NCI-H1417 (cell line): ENCODE measurements around the gene SIPA1L3.

Experiments
- DNase-seq, 3 experiments: peaks; one replicate each; lab custom pipeline; 2025; lab: John Stamatoyannopoulos, UW

SIPA1L3 gene

GRCh38 chr19:38101723-38102122 lies 194.7 kb downstream of the SIPA1L3 start:
- no peak for DNase-seq

DNA sequence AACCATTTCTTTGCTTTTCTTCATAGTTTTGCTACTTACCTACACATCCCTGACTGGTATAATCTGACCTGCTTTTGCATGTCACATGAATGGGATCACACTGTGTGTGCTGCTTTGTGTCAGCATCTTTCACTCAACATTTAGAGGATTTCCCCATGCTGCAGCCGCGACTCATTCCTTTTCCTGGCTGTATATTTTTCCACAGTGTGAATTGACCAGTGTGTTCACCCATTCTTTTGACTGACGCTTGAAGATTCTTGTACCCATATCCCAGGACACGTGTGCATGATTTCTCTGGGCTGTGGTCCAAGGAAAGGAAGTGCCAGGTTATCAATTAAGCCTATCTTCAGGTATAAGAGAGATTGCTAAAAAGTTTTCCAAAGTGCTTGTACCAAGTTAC lies 198.6 kb downstream of the SIPA1L3 start:
- no peak for DNase-seq

- no peak for DNase-seq
Observed at GRCh38 chr19:38107129-38107528, 200.1 kb downstream of the SIPA1L3 start.

DNA sequence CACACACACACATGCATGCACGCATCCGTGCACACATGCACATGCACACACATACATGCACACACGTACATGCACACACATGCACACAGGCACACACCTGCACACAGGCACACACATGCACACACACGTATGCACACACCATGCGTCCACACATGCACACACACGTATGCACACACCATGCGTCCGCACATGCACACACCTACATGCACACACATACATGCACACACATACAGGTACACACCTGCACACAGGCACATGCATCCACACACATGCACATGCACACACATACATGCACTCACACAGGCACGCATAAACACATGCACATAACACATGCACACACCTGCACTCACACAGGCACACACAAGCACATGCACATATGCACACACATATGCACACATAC lies 204.9 kb downstream of the SIPA1L3 start:
- DNase-seq: no peak

DNA sequence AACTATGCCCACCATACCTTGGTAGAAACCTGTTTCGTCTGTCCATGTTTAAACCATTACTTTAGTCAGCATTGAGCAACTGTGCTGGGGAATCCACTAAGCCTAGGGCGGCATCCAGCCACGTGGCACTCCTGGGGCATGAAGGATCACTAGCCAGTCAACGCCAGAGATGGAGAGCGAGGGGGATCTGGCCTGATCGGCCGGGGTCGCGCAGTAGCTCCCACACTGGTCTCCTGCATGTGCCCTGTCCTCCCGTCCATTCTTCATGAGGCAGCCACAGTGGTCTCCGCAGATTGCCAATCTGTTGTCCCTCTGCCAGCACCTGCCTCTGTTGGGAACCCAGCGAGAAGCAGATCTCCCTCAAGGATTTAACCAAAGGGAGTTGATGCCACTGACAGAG lies 207.6 kb downstream of the SIPA1L3 start:
- no peak for DNase-seq

- DNase-seq: no peak
Observed at GRCh38 chr19:38115271-38115802, 208.3 kb downstream of the SIPA1L3 start.

DNA sequence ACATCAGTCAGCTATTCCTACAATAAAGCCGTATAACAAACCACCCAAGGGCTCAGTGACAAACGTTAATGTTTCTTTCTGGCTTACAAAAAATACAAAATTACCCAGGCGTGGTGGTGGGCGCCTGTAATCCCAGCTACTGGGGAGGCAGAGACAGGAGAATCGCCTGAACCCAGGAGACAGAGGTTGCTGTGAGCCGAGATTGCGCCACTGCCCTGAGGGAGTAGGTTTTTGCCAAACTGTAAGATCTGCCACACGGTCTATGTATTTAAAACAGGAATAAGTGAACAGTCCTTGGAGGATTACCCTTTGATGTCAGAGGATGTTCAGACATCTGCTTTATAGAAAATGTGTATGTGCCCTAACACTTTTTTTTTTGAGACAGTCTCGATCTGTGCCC lies 211.2 kb downstream of the SIPA1L3 start:
- no peak for DNase-seq

GRCh38 chr19:38120471-38121025 lies 213.5 kb downstream of the SIPA1L3 start:
- DNase-seq: no peak

GRCh38 chr19:38122402-38123093 lies 215.5 kb downstream of the SIPA1L3 start:
- peak in 1 of 3 experiments; percentile 30 for DNase-seq

GRCh38 chr19:38125238-38125637 lies 218.2 kb downstream of the SIPA1L3 start:
- no peak for DNase-seq

DNA sequence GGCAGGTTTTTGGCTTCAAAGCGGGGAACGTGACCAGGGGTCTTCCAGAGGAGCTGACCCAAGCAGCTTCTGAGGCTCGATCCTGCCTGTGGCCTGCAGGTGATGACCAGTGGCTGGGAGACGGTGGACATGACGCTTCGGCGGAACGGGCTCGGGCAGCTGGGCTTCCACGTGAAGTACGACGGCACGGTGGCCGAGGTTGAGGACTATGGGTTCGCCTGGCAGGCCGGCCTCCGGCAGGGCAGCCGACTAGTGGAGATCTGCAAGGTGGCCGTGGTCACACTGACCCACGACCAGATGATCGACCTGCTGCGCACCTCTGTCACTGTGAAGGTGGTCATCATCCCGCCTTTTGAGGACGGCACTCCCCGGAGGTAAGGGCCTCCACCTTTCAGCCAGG lies 223.4 kb downstream of the SIPA1L3 start:
- DNase-seq: no peak

DNA sequence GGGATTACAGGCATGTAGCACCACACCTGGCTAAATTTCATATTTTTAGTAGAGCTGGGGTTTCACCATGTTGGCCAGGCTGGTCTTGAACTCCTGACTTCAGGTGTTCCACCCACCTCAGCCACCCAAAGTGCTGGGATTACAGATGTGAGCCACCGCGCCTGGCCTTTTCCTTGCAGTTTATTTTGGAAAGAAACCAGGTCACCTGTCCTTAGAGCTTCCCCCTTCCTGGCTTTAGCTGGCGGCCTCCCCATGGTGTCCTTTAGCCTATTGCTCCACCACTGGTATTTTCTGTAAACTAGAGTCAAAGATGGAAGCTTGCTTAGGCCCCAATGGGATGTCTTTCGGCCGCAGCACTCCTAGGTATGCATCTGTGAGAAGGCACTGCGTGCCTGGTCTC lies 225.8 kb downstream of the SIPA1L3 start:
- DNase-seq: no peak

DNA sequence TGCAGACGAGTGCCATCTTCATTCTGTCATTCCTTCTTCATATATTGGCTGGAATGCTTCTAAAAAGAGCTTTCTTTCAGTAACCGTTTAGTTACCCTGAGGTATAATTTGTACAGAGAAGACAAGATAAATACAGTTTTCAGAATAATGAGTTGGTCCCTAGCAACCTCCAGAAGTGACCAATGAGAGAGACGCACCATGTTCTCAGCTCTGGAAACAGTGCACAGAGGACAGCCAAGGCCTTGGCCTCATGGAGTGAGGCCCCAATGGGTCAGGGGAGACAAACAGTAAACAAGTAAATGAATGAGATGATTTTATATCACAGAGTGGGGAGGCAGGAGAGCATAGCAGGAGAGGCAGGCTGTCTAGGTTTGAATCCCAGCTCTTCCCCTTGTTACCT lies 226.3 kb downstream of the SIPA1L3 start:
- DNase-seq: no peak

- peak in 2 of 3 experiments; percentile 8 to 48 for DNase-seq
Observed at GRCh38 chr19:38134540-38135149, 227.6 kb downstream of the SIPA1L3 start.

DNA sequence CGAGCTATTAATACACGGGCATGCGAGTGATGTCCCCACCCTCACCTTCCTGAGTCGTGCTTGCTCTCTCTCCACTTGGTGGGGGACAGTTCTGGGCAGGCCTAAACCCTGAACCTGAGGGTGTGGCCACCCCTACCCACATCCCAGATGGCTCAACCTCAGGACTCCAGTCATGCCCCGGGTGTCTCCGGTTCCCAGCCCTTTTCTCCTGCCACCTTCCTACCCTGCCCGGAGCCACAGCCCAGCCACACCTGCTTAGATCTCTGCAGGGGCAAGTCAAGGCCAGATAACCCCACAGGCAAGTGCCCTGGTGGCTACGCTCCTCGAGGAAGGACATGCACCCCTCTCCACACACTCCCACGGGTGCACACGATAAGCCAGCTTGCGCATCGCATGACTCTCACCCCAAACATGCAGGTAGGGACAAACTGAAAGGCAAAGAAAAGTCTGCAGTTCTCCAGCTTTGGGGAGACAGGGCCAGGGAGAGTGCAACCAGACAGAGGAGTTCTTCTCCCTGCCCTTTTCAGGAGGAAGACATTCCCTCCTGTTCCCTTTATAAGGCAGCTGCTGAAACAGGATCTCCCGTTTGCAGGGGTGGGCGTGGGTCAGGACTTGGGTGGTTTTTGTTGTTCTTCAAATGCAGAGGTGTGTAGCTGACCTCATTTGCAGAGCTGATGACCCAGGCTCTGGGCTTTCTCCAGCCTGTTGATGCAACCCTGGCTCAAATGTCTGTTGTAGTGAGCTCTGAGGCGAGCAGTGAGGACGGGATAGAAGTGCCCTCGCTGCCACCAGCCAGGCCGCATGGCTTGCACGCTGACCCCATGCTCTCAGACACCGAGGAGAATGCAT lies 228.4 kb downstream of the SIPA1L3 start:
- no peak for DNase-seq

GRCh38 chr19:38139122-38139521 lies 232.1 kb downstream of the SIPA1L3 start:
- DNase-seq: peak in 2 of 3 experiments; percentile 3 to 34

GRCh38 chr19:38141108-38141507 lies 234.1 kb downstream of the SIPA1L3 start:
- DNase-seq: no peak

DNA sequence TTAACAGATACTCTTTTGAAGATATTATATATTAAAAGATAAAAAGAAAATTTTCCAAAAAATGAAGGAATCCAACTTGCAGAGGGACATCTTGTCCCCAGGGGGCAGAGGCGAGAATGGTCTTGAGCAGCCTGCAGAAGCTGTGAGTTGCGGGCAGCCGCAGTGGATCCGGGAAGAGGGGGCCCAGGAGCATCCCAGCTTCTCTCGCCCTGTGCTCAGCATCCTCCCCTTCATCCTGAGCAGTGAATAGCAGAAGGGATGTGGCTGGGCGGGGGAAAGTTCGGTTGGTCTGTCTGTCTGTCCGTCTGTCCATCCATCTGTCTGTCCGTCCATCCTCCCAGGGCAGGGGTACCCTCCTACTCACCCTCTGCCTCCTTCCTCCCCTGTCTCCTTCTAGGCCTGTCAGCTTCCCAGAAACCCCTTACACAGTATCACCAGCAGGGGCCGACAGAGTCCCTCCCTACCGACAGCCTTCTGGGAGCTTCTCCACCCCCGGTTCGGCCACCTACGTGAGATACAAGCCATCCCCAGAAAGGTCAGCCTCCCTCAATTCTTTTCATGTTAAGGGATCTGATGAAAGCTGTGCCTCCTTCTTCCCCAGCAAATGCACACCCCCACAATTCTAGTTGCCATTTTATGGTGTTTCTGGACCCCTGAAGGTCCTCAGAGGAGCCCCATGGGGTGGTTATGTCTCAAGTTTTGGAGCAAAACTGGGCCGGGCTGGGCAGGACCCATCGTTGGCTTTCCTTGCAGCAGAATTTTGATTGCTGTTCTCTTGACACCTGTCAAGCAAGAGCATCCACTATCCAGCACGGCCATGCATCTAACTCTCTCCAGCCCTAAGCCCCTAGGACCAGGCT lies 235.4 kb downstream of the SIPA1L3 start:
- DNase-seq: peak; percentile 46 to 81 (median 64)

DNA sequence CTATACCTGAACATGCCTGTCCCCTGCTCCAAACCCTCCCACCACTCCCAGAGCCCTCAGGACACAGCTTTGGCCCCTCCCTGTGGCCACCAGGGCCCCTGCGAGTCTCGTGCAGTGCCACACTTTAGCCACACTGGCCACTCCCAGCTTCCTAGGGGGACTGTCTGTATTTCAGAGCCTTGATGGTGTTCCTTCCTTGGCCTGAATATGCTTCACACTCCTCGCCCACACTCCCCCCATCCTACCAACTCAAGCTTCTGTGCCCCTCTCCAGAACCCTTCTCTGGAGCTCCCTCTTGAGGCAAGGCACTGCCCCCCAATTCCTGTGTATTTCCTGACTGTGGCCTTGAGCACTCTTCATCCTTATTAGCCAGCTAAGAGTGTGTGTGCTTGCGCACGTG lies 236.8 kb downstream of the SIPA1L3 start:
- peak in 1 of 3 experiments; percentile 1 for DNase-seq

DNA sequence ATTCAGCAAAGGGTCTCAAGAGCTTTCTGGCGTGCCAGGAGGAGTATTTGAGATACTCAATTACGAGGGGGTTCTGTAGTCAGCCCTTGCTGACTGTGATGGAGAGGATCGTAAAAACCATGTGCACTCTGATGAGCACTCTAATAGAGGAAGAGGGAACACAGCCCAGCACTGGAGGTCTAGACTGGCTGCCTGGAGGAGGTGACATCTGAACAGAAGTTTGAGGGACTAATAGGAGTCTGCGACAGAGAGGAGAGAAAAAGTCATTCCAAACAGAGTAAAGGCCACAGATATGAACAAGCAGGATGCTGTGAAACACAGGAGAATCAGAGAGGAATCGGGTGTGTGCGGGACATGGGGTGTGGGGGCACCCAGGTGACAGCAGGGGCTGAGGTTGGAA lies 237.7 kb downstream of the SIPA1L3 start:
- DNase-seq: peak in 1 of 3 experiments; percentile 5

DNA sequence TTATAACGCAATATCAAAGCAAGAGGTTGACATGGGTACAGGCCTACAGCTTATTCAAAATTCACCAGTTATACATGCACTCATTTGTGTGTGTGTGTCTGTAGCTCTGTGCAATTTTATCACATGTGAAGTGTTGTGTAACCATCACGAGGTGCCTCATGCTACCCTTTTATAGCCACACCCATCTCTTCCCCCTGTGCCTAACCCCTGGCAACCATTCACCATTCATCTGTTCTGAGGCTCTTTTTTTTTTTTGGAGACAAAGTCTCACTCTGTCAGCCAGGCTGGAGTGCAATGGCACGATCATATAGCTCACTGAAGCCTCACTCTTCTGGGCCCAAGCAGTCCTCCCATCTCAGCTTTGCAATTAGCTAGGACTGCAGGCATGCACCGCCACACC lies 238.6 kb downstream of the SIPA1L3 start:
- no peak for DNase-seq
